ENCODE data around the gene FSD1. TPM values are rescaled to one million over a fixed set of nuclear protein-coding genes. Genes with fewer than 3 reads are reported as not detected.

FSD1 gene
- polyA plus RNA-seq, 1 donor from 2014 or later, result 114 TPM

DNA sequence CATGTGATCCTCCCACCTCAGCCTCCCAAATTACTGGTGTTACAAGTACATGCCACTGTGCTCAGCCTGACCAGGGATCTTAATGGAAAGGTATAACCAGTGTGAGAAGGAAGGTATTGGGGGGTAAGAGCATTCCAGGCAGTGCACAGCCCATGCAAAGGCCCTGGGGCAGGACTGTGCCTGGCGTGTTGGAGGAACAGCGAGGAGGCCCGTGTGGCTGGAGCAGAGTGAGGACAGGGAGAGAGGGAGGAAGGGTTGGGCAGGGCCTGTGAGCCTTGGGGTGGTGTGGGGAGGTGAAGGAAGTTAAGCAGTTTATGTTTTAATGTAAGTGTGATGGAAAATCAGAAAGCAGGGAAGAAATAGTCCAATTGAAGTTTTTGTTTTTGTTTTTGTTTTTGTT is 3.8 kb upstream of the FSD1 start (continued):
- TF ChIP-seq, protein P1, sequence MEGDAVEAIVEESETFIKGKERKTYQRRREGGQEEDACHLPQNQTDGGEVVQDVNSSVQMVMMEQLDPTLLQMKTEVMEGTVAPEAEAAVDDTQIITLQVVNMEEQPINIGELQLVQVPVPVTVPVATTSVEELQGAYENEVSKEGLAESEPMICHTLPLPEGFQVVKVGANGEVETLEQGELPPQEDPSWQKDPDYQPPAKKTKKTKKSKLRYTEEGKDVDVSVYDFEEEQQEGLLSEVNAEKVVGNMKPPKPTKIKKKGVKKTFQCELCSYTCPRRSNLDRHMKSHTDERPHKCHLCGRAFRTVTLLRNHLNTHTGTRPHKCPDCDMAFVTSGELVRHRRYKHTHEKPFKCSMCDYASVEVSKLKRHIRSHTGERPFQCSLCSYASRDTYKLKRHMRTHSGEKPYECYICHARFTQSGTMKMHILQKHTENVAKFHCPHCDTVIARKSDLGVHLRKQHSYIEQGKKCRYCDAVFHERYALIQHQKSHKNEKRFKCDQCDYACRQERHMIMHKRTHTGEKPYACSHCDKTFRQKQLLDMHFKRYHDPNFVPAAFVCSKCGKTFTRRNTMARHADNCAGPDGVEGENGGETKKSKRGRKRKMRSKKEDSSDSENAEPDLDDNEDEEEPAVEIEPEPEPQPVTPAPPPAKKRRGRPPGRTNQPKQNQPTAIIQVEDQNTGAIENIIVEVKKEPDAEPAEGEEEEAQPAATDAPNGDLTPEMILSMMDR (IDR thresholded peaks at IDR 0.05; ENCODE audit: poor library complexity, severe bottlenecking), result no peak

DNA sequence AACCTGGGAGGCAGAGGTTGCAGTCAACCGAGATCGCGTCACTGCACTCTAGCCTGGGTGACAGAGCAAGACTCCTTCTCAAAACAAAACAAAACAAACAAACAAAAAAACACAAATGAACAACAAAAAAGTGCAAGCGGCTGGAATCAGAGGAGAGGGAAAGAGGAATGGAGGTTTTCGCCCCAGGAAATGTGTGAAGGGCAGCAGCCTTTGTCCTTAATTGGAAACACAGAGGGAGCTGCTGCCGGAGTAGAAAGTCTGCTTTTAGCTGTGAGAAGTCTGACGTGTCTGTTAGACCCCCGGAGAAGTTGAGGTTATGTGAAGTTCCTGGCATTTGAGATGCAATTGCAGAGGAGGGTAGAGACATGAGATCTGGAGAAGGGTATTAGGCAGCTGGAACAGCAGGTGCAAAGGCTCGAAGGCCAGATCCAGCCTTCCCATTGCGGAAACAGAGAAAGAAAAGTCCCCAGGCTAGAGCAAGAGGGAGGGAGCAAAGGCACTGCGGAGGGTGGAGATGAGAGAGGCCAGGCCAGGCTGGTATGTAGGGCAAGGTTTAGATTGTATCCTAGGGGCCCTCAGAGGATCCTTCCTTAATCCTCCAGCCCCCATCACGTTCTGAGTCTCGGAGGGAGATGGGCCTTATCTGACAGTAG is 2.7 kb upstream of the FSD1 start:
- Histone ChIP-seq H3K79me2 (replicated peaks; ENCODE audit: insufficient read depth, low read length) (no peaks in the 10 kb centered on the region), H3K4me3 (ENCODE audit: low read length) (no peak overlapping the region), H3K9me2 (ENCODE audit: insufficient read depth, low read length) (no peaks in the 10 kb centered on the region), H3K27me3 (ENCODE audit: insufficient read depth, low read depth, low read length) (no peaks in the 10 kb centered on the region), H2AFZ (ENCODE audit: low read depth, low read length) (no peak overlapping the region), H3K27ac (ENCODE audit: low read length) (no peak overlapping the region), H4K20me1 (ENCODE audit: insufficient read depth) (no peaks in the 10 kb centered on the region), H3K4me2 (ENCODE audit: low read length) (no peak overlapping the region), H3K9me3 (ENCODE audit: low read length) (no peaks in the 10 kb centered on the region), H3K36me3 (ENCODE audit: insufficient read depth, low read length) (no peaks in the 10 kb centered on the region), H3K9ac (ENCODE audit: low read length) (no peak overlapping the region), H3F3A (ENCODE audit: insufficient read depth, low read length, poor library complexity, severe bottlenecking) (no peaks in the 10 kb centered on the region)
- TF ChIP-seq, protein P2, sequence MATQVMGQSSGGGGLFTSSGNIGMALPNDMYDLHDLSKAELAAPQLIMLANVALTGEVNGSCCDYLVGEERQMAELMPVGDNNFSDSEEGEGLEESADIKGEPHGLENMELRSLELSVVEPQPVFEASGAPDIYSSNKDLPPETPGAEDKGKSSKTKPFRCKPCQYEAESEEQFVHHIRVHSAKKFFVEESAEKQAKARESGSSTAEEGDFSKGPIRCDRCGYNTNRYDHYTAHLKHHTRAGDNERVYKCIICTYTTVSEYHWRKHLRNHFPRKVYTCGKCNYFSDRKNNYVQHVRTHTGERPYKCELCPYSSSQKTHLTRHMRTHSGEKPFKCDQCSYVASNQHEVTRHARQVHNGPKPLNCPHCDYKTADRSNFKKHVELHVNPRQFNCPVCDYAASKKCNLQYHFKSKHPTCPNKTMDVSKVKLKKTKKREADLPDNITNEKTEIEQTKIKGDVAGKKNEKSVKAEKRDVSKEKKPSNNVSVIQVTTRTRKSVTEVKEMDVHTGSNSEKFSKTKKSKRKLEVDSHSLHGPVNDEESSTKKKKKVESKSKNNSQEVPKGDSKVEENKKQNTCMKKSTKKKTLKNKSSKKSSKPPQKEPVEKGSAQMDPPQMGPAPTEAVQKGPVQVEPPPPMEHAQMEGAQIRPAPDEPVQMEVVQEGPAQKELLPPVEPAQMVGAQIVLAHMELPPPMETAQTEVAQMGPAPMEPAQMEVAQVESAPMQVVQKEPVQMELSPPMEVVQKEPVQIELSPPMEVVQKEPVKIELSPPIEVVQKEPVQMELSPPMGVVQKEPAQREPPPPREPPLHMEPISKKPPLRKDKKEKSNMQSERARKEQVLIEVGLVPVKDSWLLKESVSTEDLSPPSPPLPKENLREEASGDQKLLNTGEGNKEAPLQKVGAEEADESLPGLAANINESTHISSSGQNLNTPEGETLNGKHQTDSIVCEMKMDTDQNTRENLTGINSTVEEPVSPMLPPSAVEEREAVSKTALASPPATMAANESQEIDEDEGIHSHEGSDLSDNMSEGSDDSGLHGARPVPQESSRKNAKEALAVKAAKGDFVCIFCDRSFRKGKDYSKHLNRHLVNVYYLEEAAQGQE (IDR thresholded peaks at IDR 0.05; ENCODE audit: borderline replicate concordance), result no peak
- TF ChIP-seq MXI1 (conservative IDR thresholded peaks at IDR 0.05; ENCODE audit: poor library complexity, severe bottlenecking), result no peak
- TF ChIP-seq, protein P1 (IDR thresholded peaks at IDR 0.05; ENCODE audit: poor library complexity, severe bottlenecking), result no peak
- TF ChIP-seq TAF1 (IDR thresholded peaks at IDR 0.05; ENCODE audit: low read depth), result no peak

DNA sequence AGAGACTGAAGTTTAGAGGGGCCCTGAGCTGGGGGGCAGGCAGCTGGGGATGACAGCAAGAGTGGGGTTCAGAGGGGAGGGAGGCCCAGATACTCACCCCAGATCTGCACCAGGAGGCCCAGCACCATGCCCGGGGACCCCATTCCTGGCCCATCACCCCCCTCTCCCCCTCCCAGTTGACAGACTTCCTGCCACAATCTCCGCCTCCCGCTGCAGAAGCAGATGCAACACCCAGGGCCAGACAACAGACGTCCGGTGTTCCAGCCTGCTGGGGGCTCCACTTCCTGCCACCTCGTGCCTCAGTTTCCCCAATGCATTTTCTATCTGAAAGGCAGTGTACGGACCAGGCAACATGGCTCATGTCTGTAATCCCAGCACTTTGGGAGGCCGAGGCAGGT is 2.2 kb upstream of the FSD1 start, which contains the start of gene TMIGD2:
Gene TMIGD2, minus strand, starts transcription at position 147 of the 398 bp plus-strand sequence. Its CDS starts 4 bp downstream, at position 143.
- no peaks in the 10 kb centered on the region for H3K79me2 ChIP-seq (replicated peaks; ENCODE audit: insufficient read depth, low read length)
- no peaks in the 10 kb centered on the region for H4K20me1 ChIP-seq (ENCODE audit: insufficient read depth)
- H3K4me3 ChIP-seq (ENCODE audit: low read length), result no peak within 1 kb of the TSS
- no peaks in the 10 kb centered on the region for H3K36me3 ChIP-seq (ENCODE audit: insufficient read depth, low read length)
- H3K9me3 ChIP-seq (ENCODE audit: low read length), result no peaks in the 10 kb centered on the region
- H3K27me3 ChIP-seq (ENCODE audit: insufficient read depth, low read depth, low read length), result no peaks in the 10 kb centered on the region
- TF ChIP-seq EP300 (conservative IDR thresholded peaks at IDR 0.05; ENCODE audit: poor library complexity, severe bottlenecking) (no peak), EZH2 (IDR thresholded peaks at IDR 0.05; ENCODE audit: borderline replicate concordance, insufficient read depth, low read length, poor library complexity, severe bottlenecking) (no peak), RAD21 (conservative IDR thresholded peaks at IDR 0.05) (no peak), MXI1 (conservative IDR thresholded peaks at IDR 0.05; ENCODE audit: poor library complexity, severe bottlenecking) (no peak), SMC3 (conservative IDR thresholded peaks at IDR 0.05; ENCODE audit: poor library complexity) (no peak), POLR2AphosphoS5 (IDR thresholded peaks at IDR 0.05) (no peak), TAF1 (IDR thresholded peaks at IDR 0.05; ENCODE audit: low read depth) (no peak)
- TF ChIP-seq, protein P2 (IDR thresholded peaks at IDR 0.05; ENCODE audit: borderline replicate concordance), result no peak
- TF ChIP-seq, protein P1 (IDR thresholded peaks at IDR 0.05; ENCODE audit: poor library complexity, severe bottlenecking), result no peak
- no peak within 1 kb of the TSS for H3K4me2 ChIP-seq (ENCODE audit: low read length)
- no peaks in the 10 kb centered on the region for H3K9me2 ChIP-seq (ENCODE audit: insufficient read depth, low read length)
- no peaks in the 10 kb centered on the region for H3F3A ChIP-seq (ENCODE audit: insufficient read depth, low read length, poor library complexity, severe bottlenecking)
- H2AFZ ChIP-seq (ENCODE audit: low read depth, low read length), result no peak within 1 kb of the TSS
- H3K27ac ChIP-seq (ENCODE audit: low read length), result no peak within 1 kb of the TSS
- H3K9ac ChIP-seq (ENCODE audit: low read length), result no peak within 1 kb of the TSS
